Activated CD4-positive, alpha-beta T cell treated with anti-CD3 and anti-CD28 coated beads, Interleukin-2, Interleukin-4, amounts not matched to agents 100 ng/mL and 50 ng/mL, durations not matched to agents 16 hours and 8 hours (primary cell): ENCODE data around the gene PLCB1.
"Not testable (repeated sequence)": the region's sequence is repeated elsewhere in the genome, so short reads cannot be mapped to it uniquely, and the experiment has no call there.

Experiments used
- DNase-seq: peaks from one replicate; pipeline ENCODE4 v3.0.0-alpha.2; 2020; ENCODE audit warnings: low spot score

The PLCB1 gene

DNA sequence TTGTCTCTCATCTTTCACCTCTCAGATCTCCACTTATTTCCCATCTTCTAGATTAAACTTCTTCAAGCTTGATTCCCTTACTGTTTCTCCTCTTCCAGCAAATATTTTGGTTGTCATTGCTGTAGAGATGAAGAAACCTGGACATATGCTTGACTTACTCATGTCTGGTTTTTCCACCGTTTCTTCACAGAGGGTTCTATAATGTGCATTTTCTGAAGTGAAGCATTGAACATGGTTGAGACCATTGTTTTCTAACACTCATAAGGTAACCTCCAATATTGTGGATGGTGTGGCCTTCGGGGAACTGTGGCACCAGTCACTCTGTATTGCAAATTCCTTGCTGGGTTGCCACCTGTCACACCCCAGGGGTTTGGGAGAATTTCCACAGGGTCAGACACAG, 237.2 kb downstream of the PLCB1 start:
- no peak for DNase-seq

DNA sequence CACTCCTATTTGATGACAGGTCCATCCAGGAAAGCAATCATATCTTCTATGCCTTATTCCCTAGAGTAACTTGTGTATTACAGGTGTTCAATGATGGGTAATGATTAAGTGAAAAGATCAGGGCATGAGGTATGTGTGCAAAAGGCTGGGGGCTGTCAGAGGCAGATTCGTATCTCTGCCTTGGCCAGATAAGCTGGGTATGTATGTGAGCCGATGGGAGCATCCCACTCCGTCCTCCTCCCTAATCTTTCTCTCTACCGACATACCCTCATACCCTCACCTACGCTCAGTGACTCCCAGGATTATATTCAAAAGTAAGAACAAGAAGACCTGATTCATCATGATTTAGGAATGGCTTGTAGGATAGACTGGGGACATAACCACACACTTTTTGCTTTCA, 238.7 kb downstream of the PLCB1 start:
- no peak for DNase-seq

DNA sequence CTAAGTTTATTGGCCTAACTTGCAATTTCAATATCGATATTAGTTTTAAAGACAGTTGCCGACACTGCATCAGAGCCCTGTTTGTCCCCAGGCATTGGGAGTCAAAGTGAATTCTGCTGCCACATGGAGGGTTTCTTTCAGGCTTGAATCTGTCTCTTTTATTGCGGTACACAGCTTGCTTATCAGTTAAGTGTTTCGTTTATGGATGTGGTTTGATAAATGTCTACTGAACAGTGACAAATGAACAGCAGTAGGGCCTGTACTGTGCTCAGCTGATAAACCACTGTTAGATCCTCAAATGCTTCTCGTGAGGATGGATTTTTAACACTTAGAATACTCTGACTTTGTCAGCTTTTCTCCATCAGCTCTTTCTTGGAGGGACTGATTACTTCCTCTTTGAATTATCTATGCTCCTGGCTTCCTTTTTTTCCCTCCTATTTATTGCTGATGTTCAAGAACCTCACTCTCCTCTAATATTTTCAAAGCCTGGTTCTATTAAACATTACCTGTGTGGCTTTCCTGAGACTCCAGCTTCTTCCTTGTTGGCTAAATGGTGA, 240.8 kb downstream of the PLCB1 start:
- no peak for DNase-seq

DNA sequence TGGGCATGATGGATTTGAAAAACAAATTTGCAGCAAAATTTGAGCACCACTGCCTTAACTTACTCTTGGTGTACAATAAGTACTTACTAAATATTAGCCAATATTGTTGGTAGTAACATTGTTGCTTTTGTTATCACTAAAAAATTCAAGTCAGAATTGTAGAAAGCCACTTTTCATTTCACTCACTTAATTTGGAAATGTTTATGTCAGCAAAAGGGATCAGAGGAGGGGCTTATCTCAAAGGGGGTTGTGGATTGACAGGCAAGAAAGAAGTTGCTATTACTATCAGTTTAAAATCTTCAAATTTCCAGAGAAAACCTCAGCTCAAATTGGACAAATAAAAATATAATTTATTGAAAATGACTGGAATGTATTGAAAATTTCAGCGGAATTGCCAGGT, 241.5 kb downstream of the PLCB1 start:
- DNase-seq = no peak

DNA sequence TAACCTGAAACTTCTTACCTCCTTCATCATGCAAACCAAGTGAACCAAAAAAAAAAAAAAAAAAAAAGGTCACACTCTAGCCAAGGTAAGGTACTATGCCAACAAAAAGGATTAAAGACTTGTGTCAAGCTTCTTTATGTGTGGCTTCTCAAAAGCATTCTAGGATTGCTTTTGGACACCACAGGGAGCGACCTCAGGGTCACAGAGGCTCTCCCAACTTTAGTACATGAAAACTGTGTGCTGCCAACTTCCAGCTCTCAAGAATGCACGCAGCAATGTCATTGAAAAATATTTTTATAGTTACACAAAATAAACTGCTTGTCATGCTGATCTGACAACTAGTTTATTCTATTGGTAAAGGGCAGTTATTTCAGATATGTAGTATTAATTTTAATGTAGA, 243.8 kb downstream of the PLCB1 start:
- no peak for DNase-seq

DNA sequence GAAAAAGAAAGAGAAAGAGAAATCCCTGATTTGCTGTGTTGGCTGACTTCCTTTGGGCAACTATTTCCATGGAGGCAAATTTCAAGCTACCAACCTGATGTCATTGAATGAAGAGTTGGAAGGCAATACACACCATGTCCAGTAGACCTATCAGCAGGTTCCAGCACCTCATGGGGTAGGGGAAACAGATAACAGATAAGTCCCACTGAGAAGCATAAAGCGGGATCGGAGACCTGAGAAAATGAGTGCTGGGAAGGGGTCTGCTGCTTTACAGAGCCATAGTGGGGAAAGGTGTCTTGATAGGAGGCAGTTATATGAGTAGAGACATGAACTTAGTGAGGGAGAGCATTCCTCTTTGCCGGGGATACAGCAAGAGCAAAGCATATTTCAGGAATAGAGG, 244.9 kb downstream of the PLCB1 start:
- no peak for DNase-seq

DNA sequence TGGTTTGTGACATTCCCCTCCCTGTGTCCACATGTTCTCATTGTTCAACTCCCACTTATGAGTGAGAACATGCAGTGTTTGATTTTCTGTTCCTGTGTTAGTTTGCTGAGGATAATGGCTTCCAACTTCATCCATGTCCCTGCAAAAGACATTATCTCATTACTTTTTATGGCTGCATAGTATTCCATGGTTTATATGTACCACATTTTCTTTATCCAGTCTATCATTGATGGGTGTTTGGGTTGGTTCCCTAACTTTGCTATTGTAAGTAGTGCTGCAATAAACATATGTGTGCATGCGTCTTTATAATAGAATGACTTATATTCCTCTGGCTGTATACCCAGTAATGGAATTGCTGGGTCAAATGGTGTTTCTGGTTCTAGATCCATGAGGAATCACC, 247.1 kb downstream of the PLCB1 start:
- not testable (repeated sequence) for DNase-seq

DNA sequence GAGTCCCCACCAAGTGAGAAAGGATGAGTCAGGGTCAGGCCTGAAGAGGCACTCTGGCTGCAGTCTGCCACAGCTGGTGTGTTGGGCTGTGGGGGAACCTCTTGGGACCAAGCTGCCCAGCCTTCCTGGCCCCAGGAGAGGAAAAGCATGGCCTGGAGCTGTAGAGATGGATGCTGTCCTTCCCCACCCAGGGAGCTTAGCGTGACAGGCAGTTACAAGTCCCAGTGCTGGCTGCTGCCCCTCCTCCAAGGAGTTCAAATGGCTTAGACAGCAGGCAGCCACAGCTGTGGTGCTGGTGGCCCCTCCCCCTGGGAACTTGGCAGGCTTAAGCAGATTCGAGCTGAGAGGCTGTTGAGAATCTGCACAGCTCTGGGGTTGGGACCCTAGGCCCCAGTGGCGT, 253.2 kb downstream of the PLCB1 start:
- DNase-seq = no peak

DNA sequence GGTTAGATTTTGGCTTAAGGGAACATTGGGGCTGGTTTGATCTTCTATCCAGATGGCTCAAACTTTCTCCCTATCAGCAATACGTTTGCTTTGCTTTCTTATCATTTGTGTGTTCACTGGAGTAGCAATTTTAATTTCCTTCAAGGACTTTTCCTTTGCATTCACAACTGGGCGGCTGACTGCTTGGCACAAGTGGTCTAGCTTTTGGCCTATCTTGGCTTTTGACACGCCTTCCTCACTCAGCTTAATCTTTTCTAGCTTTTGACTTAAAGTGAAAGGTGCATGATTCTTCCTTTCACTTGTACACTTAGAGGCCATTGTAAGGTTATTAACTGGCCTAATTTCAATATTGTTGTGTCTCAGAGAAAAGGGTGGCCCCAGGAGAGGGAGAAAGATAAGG, 254.9 kb downstream of the PLCB1 start:
- no peak for DNase-seq

DNA sequence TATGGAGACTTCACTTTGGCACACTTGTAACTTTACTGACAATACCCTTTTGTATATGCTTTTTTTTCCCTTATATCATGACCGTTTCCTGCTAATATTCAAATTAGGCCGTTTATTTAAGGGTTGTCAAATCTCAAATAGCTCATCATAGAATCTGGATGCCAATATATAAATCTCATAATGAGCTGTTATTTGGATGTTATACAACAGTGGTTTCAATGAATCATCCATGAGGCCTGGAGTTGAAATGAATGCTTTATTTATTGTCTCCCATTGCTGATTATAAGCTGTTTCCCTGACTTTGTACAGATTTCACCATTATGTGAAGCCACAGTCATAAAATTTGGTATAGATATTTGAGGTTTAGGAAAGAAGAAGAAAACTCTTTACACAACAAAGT, 256.1 kb downstream of the PLCB1 start:
- DNase-seq = no peak

DNA sequence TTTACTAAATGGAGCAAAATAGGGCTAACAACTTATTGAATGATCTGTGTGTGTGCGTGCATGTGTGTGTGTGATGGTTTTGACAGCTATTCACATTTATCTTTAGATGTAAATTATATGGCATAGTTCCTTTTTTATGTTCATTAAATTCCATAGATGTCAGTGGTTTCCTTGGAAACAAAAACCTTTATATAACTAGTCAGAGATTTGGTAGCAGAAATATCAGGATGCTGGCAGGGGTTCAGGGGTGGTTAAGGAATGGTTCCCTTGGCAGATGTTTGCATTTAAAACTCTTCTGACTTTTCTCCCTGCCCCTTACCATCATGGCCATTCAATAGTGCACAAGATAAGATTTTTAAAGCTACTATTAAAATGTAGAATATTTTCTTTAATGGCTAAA, 256.6 kb downstream of the PLCB1 start:
- DNase-seq = no peak

DNA sequence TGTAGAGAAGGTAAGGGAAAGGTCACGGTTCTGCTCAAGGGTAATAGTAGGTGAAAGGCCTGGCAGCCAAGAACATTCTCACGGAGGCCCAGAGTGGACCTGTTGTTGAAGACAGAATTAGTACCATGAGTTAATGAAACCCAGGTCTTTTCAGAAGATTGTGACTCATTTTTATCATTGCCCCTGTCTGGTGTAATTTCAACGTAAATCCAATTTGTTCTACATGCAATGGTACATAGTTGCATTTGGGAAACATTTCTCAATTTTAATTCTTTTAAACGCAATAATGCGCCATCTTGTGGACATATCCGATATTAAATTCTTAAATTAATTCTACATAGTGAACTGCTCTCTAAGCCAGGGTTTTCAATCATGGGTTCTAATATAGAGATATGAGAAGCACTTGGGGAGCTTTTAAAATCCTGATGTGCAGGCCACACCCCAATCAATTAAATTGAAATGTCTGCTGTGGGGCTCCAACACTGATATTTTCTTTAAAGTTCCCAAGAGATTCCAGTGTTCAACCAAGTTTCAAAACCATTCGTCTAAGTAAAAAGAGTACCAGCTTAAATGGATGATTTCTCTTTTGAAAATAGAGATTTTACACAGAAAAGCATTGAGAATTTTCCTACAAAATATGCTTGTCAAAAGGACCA, 257.4 kb downstream of the PLCB1 start:
- peak; percentile 27 for DNase-seq

DNA sequence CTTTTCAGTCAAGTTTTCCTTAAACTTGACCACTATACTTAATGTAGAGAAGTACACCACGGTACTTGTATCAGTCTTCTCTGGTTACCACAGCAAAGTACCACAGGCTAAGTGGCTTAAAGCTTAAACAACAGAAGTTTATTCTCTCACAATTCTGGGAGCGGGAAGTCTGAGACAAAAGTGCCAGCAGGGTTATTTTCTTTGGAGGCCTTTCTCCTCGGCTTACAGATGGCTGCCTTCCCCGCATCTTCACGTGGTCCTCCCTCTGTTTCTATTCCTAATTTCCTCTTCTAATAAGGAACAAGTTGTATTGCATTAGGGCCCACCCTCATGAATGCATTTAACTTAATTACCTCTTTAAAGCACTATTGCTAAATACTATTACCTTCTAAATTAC, 258.0 kb downstream of the PLCB1 start:
- DNase-seq = no peak

DNA sequence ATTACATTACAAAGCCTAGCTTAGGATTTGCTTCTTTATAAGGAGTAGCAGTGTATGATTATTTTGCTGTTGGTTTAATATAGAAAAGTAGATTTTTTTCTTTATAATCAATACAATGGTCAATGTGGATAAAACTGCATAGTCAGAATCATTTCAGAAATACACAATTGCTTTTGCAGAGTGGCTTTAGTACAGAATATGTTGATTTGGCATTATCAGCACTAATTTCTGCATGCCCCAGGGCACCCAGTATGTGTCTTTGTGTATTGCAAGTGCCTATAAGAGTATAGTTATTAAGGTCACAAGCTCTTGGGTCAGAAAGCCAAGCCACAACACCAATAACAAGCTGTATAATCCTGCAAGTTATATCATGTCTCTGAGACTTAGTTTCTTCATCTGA, 258.4 kb downstream of the PLCB1 start:
- no peak for DNase-seq

DNA sequence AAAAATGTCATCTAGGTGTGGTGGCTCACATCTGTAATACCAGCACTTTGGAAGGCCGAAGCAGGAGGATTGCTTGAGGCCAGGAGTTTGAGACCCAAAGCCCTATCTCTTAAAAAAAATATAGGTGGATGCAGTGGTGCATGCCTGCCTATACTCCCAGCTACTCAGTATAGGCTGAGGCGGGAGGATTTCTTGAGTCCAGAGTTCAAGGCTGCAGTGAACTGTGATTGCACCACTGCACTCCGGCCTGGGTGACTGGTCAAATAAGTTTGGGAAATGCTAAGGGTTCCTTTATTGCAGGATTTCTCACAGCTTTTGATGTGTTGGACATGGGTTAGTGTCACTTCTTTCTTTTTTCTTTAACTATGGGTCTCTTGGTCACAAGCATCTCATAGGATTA, 261.3 kb downstream of the PLCB1 start:
- no peak for DNase-seq

DNA sequence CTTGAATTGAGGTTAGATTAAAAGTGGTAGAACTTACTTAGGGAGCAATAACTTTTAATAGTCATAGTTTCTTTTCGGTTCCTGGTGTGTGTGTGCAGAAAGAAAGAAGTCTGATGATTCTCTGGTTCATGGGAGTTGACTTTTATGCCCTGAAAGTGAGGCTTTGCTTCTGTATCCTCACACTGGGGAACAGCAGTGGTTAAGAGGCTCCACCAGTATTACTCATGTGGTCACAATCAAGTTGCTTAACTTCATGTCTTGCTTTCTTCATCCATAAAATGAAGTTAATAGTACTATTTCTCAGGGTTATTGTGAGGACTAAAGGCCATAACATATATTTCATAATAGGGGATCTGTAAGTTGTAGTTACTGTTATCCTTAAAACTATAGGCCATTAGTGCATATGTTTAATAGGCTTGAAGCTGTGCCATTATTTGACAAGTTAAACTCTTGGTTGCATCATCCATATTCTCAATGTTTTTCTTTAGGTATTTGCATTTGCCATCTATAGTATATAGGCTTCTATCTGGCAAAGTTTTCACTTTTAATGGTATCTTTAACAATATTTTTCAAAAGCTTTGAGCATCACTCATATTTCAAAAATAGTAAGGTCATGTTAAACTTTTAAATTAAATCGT, 262.4 kb downstream of the PLCB1 start:
- DNase-seq = peak; percentile 22

DNA sequence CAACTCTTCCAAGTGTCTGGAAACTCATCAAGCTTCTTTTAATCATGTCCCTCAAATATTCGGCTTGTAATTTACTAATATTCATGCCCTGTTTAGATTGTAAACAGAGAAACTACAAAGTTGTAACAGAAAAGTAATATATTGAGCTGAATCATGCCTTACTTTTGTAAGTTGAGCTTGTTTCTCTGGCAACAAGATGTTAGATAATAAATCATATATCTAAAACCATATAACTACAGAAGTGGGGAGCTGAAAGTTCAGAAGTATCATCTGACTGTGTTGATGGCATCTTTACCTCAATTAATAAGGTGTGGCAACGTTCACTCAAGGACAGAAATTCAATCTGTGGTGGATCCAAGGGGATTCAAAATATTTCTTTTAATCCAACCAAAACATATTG, 263.9 kb downstream of the PLCB1 start:
- no peak for DNase-seq

DNA sequence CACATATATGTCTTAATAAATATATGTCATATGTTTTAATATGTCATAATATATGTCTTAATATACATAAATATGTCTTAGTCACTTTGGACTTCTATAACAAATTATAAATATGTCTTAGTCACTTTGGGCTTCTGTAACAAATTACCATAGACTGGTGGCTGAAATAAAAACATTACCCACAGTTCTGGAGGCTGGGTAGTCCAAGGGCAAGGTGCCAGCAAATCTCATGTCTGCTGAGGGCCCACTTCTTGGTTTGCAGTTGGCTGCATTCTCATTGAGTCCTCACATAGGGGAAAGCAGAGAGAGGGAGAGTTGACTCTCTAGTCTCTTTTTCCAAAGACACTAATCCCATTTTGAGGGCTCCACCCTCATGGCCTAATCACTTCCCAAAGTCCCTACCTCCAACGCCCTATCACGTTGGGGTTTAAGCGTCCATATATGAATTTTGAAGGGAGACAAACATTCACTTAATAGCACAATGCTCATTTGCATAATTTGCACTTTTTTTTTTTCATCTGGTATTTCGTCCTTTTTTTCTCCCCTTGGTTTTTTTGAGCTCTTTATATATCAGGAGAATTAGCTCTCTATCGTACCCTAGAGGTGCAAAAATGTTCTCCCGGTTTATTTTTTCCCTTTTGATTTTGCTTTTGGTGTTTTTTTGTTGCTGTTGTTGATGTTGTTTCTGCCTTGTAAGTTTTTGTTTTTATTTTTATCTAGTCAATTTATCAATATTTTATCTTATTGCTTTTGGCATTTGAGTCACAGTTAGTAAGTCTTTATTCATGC, 266.4 kb downstream of the PLCB1 start:
- no peak for DNase-seq

DNA sequence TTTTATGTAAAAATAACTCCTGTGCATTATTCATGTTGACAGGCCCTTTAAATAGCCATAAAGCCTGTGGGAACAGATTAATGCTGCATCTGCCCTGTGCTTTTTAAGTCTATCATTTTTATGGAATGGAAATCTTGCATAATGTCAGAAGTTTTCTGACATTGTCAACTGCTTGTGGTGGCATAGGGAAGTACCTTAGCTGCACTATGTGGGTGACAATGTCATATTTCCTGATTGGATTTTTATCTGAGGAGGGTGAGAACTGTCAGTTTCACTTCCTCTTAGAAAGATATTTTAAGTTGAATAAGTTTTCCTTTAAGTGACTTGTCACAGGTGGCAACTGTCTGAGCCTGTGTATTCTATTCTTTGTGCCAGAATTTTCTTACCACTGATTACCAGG, 267.9 kb downstream of the PLCB1 start:
- DNase-seq = peak; percentile 39

DNA sequence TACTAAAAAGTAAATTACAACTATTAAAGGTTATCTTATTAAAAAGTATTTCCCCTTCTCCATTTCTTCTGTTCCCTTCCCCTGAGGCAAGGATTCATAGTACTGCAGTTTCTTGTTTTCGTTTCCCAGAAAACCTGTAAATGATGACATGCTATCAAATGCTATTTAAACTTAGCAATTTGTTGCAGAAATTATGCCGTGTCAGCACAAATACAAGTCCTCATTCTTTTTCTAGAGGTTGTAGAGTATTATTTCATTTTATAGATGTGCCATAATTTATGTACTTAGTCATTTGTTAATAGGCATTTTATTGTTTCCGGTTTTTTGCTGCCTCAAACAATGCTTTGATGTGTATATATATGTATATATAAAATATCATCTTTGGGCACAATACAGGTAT, 268.4 kb downstream of the PLCB1 start:
- no peak for DNase-seq

DNA sequence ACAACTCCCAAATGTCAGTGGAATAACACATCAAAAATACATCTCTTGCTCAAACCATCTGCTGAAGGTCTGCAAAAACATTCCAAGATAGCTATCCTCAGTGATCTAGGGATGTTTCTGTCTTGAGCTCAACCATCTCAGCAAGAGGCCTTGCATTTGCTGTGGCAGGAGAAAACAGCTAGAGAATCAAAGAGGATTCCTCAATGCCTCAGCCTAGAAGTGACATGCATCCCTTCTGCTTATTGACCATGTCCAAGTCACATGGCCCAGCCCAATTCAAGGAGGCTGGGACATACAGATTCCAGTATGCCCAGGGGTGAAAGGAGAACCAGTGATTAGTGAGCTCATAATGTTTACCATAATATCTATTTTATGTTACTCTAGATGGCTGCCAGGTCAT, 269.5 kb downstream of the PLCB1 start:
- no peak for DNase-seq

DNA sequence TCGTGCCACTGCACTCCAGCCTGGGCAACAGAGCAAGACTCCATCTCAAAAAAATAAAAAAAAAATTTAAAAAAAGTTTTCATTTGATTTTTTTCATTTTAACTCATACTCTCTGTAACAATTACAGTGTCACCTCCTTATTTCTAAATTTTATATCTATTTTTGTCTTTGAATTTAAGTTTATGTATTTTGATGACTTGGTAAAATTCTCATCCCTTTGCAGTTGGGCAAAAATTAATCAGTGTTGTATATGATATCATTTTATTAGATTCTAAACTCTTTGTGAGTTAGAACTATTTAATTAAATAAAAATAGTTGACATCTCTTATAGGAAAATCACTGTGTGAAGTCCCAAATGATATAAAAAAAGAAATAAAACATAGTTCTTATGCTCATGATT, 270.7 kb downstream of the PLCB1 start:
- no peak for DNase-seq
